OCI-LY7 (cell line): ENCODE measurements around the gene NDUFC2. TPM values are rescaled to one million over a fixed set of nuclear protein-coding genes. Genes with fewer than 3 reads are reported as not detected.

ENCODE experiments used
- Bru-seq: library from RNA; stranded (reverse); fragments of 400-500 nt; gene quantifications from one replicate; lab custom pipeline; 2021; lab: Mats Ljungman, UMichigan
- BruChase-seq, 2 experiments: library from RNA; stranded (reverse); fragments of 400-500 nt; gene quantifications; one replicate each; lab custom pipeline; 2021; lab: Mats Ljungman, UMichigan
- BruUV-seq: library from RNA; stranded (reverse); fragments of 400-500 nt; replicated peaks from 2 replicates; lab custom pipeline; 2021; lab: Mats Ljungman, UMichigan
- CTCF ChIA-PET: fragments of 300-600 bp; sonication (Branson Sonifier 250); formaldehyde crosslinking; loops from one replicate; lab custom pipeline; 2022; ENCODE audit warnings: antibody characterized with exemption; ENCODE audit not compliant: unreplicated experiment; lab: Charles Lee
- POLR2A ChIA-PET: fragments of 300-600 bp; sonication (Branson Sonifier 250); formaldehyde crosslinking; loops from one replicate; lab custom pipeline; 2022; ENCODE audit warnings: antibody characterized with exemption; lab: Charles Lee
- DNase-seq: peaks from one replicate; pipeline ENCODE4 v3.0.0-alpha.2; 2015; ENCODE audit warnings: low spot score
- H2AFZ ChIP-seq: fragments of 200-600 bp; sonication (generic), shearing (Covaris generic); 2 replicates; pipeline ENCODE4 v1.6.1; 2014; ENCODE audit warnings: mild to moderate bottlenecking, antibody characterized with exemption, low read length, moderate library complexity
- H3K27ac ChIP-seq: fragments of 200-600 bp; sonication (generic); 2 replicates; pipeline ENCODE4 v1.5.1; 2014; ENCODE audit warnings: mixed run types, low read depth, mild to moderate bottlenecking, moderate library complexity, low read length, inconsistent platforms; ENCODE audit not compliant: poor library complexity, severe bottlenecking
- H3K36me3 ChIP-seq: fragments of 200-600 bp; sonication (generic); 2 replicates; pipeline ENCODE4 v1.6.1; 2014; ENCODE audit warnings: mild to moderate bottlenecking, antibody characterized with exemption, low read length, moderate library complexity, mixed read lengths; ENCODE audit not compliant: insufficient read depth
- H3K4me1 ChIP-seq: fragments of 200-600 bp; sonication (generic); 2 replicates; pipeline ENCODE4 v1.5.1; 2014; ENCODE audit warnings: mild to moderate bottlenecking, low read length; ENCODE audit not compliant: insufficient read depth, poor library complexity, severe bottlenecking
- H3K4me2 ChIP-seq: fragments of 200-600 bp; sonication (generic); 2 replicates; pipeline ENCODE4 v1.6.1; 2014; ENCODE audit warnings: mild to moderate bottlenecking, low read length
- H3K4me3 ChIP-seq: fragments of 200-600 bp; sonication (generic); 2 replicates; pipeline ENCODE4 v1.5.1; 2014; ENCODE audit warnings: mild to moderate bottlenecking, low read depth, low read length; ENCODE audit not compliant: poor library complexity, severe bottlenecking
- H3K79me2 ChIP-seq: fragments of 200-600 bp; sonication (generic); 2 replicates; pipeline ENCODE4 v1.6.1; 2016; ENCODE audit warnings: low read depth, mild to moderate bottlenecking, low read length, moderate library complexity, mixed read lengths; ENCODE audit not compliant: insufficient read depth
- H3K9me2 ChIP-seq: fragments of 200-600 bp; sonication (generic); 2 replicates; pipeline ENCODE4 v1.6.1; 2016; ENCODE audit warnings: mild to moderate bottlenecking, low read length, mixed read lengths; ENCODE audit not compliant: insufficient read depth
- H3K9me3 ChIP-seq: fragments of 200-600 bp; sonication (generic); 2 replicates; pipeline ENCODE4 v1.6.1; 2014; ENCODE audit warnings: mild to moderate bottlenecking, mixed run types, low read length, mixed read lengths
- H4K20me1 ChIP-seq: fragments of 200-600 bp; sonication (generic); 2 replicates; pipeline ENCODE4 v1.6.1; 2014; ENCODE audit warnings: mild to moderate bottlenecking, antibody characterized with exemption, low read length, moderate library complexity, mixed read lengths; ENCODE audit not compliant: insufficient read depth
- EZH2phosphoT487 ChIP-seq: fragments of 200-600 bp; sonication (generic); IDR thresholded peaks from 2 replicates; pipeline ENCODE4 v1.6.1; 2018; ENCODE audit warnings: low read depth, borderline replicate concordance, mild to moderate bottlenecking, mixed run types, antibody characterized with exemption, low read length, moderate library complexity, mixed read lengths
- intact Hi-C: fragments of 100-400 bp; cut with micrococcal nuclease; formaldehyde crosslinking; loops from one replicate; pipeline ENCODE4 v1.10.0; 2022; ENCODE audit not compliant: unreplicated experiment
- long read RNA-seq: library from polyadenylated mRNA; stranded (forward); transcript quantifications from one replicate; pipeline ENCODE4 v2.0.0, GENCODE V29; 2022
- total RNA-seq, 2 experiments: library from RNA; depleted of rRNA in 1 of 2; stranded (reverse); fragments of >200 nt in 1 of 2; shearing (Covaris generic) in 1 of 2; gene quantifications; 2 replicates each; pipeline ENCODE4 v1.2.3, GENCODE V29; 2014 to 2022
- TF ChIP-seq, protein P1 (sequence below): fragments of 200-600 bp; sonication (generic); conservative IDR thresholded peaks from 2 replicates; pipeline ENCODE4 v1.5.1; 2014; ENCODE audit warnings: mild to moderate bottlenecking, antibody characterized with exemption, low read length, moderate library complexity, mixed read lengths

Gene NDUFC2
- total RNA-seq (2014; rRNA removed; shearing (Covaris generic)) (21.6 and 53.3 TPM in 2 replicates), total RNA-seq (2022) (95.7 and 106 TPM in 2 replicates), Bru-seq, nascent RNA (percentile 58 among the genes with signal in this experiment), BruChase-seq, experiment 1, labeled RNA remaining after a 6-hour chase (percentile 75 among the genes with signal in this experiment), BruChase-seq, experiment 2, labeled RNA remaining after a 2-hour chase (percentile 66 among the genes with signal in this experiment)
- long read RNA-seq, transcript NDUFC2-201 (3 exons, 2,518 nt): major isoform, 118 of 123 reads
- long read RNA-seq, partial matches to known transcripts: 0 of 123 reads
- long read RNA-seq, other reads (novel, unspliced or antisense): 5 of 123 reads

DNA sequence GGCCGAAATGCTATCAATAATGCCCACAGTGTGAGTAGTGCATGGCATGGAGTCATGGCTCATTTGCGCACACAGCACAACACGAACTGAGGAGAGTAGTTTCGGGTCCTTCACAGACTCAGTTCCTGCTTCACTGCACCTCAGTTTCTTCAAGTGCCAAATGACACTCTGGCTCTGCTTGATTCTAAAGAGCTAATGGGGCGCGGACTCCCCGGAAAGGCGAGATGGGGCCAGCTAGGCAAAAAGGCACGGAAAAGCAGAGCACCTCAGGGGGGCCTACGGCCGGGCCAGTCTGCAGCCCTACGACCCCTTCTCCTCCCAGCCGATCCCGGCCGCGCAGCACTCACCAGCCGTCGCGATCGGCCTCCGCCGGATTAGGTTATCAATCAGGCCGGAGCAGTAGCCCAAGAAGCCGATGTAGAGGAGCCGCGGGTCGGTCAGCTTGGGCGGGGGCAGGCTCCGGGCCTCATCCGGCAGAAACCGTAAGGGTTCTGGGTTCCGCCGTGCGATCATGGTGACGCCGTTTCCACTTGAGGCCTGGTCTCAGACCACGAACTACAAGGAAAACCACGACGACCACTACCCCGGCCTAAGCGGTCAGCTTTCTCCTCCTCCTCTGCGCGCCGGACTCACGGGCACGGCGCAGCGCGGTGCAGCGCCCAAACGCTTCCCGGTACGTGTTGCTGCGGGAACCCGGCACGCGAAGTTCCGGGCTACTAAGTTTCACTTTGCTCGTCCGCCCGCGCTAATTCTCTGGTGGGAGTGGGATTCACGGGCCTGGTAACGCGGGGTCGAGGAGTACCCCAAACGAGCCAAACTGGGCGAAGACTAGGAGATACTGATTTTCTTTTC, at the start of gene NDUFC2:
Gene NDUFC2, minus strand, starts transcription at position 631 of the 852 bp plus-strand sequence. Its CDS starts 118 bp downstream, at position 513.
- no peak within 1 kb of the TSS for H3K27ac ChIP-seq
- H3K9me2 ChIP-seq: no peaks in the 10 kb centered on the region
- no peaks in the 10 kb centered on the region for H4K20me1 ChIP-seq
- peak within 1 kb of the TSS; percentile 74; the same call in 1 of the 2 replicates for H2AFZ ChIP-seq
- peak; percentile 69 for DNase-seq
- BruUV-seq: TSS peak; percentile 87
- intact Hi-C loops: no loop called here
- H3K4me1 ChIP-seq: peaks cover 10% of the 10 kb centered on the region
- CTCF ChIA-PET: interaction anchor here (1.0 kb wide), 1 partner anchor 84 kb away, joined by 3 read pairs; no protein-coding TSS in a partner anchor
- peaks cover 38% of the 10 kb centered on the region for H3K79me2 ChIP-seq
- TF ChIP-seq, protein P1, sequence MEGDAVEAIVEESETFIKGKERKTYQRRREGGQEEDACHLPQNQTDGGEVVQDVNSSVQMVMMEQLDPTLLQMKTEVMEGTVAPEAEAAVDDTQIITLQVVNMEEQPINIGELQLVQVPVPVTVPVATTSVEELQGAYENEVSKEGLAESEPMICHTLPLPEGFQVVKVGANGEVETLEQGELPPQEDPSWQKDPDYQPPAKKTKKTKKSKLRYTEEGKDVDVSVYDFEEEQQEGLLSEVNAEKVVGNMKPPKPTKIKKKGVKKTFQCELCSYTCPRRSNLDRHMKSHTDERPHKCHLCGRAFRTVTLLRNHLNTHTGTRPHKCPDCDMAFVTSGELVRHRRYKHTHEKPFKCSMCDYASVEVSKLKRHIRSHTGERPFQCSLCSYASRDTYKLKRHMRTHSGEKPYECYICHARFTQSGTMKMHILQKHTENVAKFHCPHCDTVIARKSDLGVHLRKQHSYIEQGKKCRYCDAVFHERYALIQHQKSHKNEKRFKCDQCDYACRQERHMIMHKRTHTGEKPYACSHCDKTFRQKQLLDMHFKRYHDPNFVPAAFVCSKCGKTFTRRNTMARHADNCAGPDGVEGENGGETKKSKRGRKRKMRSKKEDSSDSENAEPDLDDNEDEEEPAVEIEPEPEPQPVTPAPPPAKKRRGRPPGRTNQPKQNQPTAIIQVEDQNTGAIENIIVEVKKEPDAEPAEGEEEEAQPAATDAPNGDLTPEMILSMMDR: no peak
- no peak for TF ChIP-seq EZH2phosphoT487
- no peaks in the 10 kb centered on the region for H3K9me3 ChIP-seq
- POLR2A ChIA-PET: interaction anchor here (1.5 kb wide), 1 partner anchor 60 kb away, joined by 5 read pairs; the partner anchor contains the start of gene ALG8
- peak within 1 kb of the TSS; percentile 78 for H3K4me2 ChIP-seq
- H3K4me3 ChIP-seq: peak within 1 kb of the TSS; percentile 83
- 0 out of 2 replicates have a peak, but pooled peaks cover 5% of the 10 kb centered on the region for H3K36me3 ChIP-seq

DNA sequence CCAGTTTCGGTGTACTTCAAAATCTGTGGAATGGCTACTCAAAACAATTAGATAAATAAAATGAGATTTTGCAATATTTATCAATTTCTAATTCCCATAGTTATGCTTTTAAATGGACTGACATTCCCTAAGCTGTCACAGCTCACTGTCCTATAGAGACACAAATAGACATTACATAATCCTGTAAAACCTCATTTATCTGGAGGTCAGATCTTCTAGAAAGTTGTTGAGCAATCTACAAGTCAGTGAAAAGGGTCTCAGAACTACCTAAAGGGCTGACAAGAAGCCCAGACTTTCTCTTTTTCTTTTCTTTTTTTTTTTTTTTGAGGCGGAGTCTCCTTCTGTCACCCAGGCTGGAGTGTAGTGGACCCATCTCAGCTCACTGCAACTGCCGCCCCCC, 47.7 kb upstream of the NDUFC2 start:
- no peaks in the 10 kb centered on the region for H3K79me2 ChIP-seq
- H3K4me2 ChIP-seq: no peak overlapping the region
- no peak overlapping the region for H2AFZ ChIP-seq
- intact Hi-C loops: no loop called here
- peaks cover 6% of the 10 kb centered on the region; the same call in 1 of the 2 replicates for H4K20me1 ChIP-seq
- POLR2A ChIA-PET: interaction anchor here (0.7 kb wide), 1 partner anchor 820 kb away, joined by 3 read pairs; no protein-coding TSS in a partner anchor
- no peak overlapping the region for H3K27ac ChIP-seq
- CTCF ChIA-PET: no interaction called here
- H3K9me2 ChIP-seq: no peaks in the 10 kb centered on the region
- DNase-seq: no peak
- H3K4me3 ChIP-seq: no peak overlapping the region
- H3K4me1 ChIP-seq: no peaks in the 10 kb centered on the region
- peaks cover 19% of the 10 kb centered on the region for H3K36me3 ChIP-seq
- no TSS peak for BruUV-seq
- TF ChIP-seq EZH2phosphoT487: no peak
- TF ChIP-seq, protein P1: no peak
- no peaks in the 10 kb centered on the region for H3K9me3 ChIP-seq
